Right cardiac atrium (tissue), 5 donors: Measurements from ENCODE around the gene HDAC10. TPM values are rescaled to one million over a fixed set of nuclear protein-coding genes. Genes with fewer than 3 reads are reported as not detected.

Source experiments
- ATAC-seq, 2 donors: fragments of 200-7000 bp; cut with Tn5 transposase; one replicate each; pipeline versions ENCODE4 v1.8.0 to v1.9.1; 2020; ENCODE audit warnings: moderate library complexity in 2 of 2, mild to moderate bottlenecking in 1 of 2
- DNase-seq, 3 donors: peaks; one replicate each; pipeline ENCODE4 v3.0.0-alpha.2; 2020
- H3K27ac ChIP-seq: one replicate; pipeline ENCODE4 v1.5.1; 2013; ENCODE audit warnings: mild to moderate bottlenecking, low read length, control low read depth, moderate library complexity
- H3K27me3 ChIP-seq: one replicate; pipeline ENCODE4 v1.6.1; 2013; ENCODE audit not compliant: control insufficient read depth, insufficient read depth
- H3K4me1 ChIP-seq: one replicate; pipeline ENCODE4 v1.6.1; 2013; ENCODE audit warnings: low read length; ENCODE audit not compliant: control insufficient read depth, insufficient read depth
- H3K4me3 ChIP-seq: one replicate; pipeline ENCODE4 v1.5.1; 2013; ENCODE audit warnings: low read length, control low read depth
- H3K9me3 ChIP-seq: one replicate; pipeline ENCODE4 v1.6.1; 2013; ENCODE audit warnings: low read length; ENCODE audit not compliant: control insufficient read depth
- WGBS: extraction: QIAGEN DNeasy Blood & Tissue Kit; methylation state at CpG from one replicate; pipeline ENCODE4 v1.1.7; 2013; 5-methylcytosine and 5-hydroxymethylcytosine counted together
- intact Hi-C, 4 donors: fragments of 100-400 bp; cut with DNase I; formaldehyde crosslinking; loops; one replicate each; pipeline versions ENCODE4 v1.11.0 to v1.14.0; 2022 to 2023
- polyA plus RNA-seq: library from polyadenylated mRNA; stranded (reverse); fragments of 200-250 nt; gene quantifications from one replicate; pipeline ENCODE4 v1.2.3, GENCODE V29; 2013
- total RNA-seq, 4 donors: library from RNA; stranded (reverse); fragmentation: NEBNext Ultra II Directional; extraction: Animal tissue kit (Norgen Biotek cat#: 25700); gene quantifications; one replicate each; pipeline ENCODE4 v1.2.1, GENCODE V29; 2021
- donor health status: healthy with polysubstance abuse.
- donor health status: DM: no; HTN: yes; CAD: no.
- donor health status: DM: no; HTN: no; CAD: no.
- donor health status: DM: no; HTN: yes; CAD: no; lungs with severe emphysema.
- donor health status: DM: yes; HTN: yes; CAD: no.

The HDAC10 gene
- total and polyA plus RNA-seq, 5 donors = 8.7 to 13.5 (median 11.6) TPM

DNA sequence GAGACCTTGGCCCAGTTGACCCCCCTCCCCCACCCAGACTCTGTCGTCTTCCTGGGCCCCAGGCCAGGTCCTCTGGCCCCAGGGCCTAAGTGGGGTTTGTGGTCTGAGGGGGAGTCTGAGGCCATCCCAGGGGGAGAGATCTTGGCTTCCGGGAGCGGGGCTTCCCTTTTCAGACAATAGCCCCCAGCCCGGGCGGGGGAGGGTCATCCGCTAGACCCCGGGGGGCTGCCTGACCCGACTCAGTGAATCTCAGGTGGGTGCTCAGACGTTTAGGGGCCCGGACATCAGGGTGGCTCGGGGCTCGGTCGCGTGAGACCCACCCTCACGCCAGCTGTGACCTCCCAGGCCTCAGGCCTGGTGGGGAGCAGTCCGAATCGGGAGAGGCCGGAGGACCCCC lies 18.5 kb upstream of the HDAC10 start:
- no peaks in the 10 kb centered on the region for H3K27me3 ChIP-seq
- intact Hi-C loops = no loop called here
- 20% methylated on average over 18 of the region's 18 CpGs for WGBS
- no peak for ATAC-seq
- no peaks in the 10 kb centered on the region for H3K9me3 ChIP-seq
- H3K4me1 ChIP-seq = no peaks in the 10 kb centered on the region
- no peak for DNase-seq
- H3K27ac ChIP-seq = no peak overlapping the region
- H3K4me3 ChIP-seq = peak overlapping the region; percentile 79

DNA sequence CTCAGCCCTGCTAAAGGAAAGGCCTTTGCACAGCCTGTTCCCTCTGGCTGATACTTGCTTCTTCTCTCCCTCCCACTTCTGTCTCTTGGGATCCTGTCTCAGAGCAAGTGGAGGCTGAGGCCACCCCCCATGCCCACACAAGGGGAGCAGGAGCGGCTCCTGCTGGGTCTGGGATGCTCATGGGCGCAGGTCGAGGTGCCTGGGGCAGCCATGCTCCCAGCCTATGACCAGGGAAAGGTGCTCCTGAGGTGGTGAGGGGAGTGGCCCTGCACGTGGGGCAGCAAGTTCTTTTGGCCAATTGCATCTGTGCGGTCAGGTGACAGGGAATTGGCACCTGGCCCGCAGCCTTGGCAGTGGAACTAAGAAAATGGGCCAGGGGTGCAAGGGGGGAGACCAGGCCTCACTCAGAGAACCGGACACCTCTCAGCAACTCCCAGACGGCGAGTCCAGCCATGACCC lies 17.6 kb upstream of the HDAC10 start:
- Histone ChIP-seq H3K4me1 (no peaks in the 10 kb centered on the region), H3K4me3 (no peak overlapping the region), H3K9me3 (no peaks in the 10 kb centered on the region), H3K27ac (no peak overlapping the region), H3K27me3 (no peaks in the 10 kb centered on the region)
- intact Hi-C loops = no loop called here
- 44% methylated on average over 9 of the region's 9 CpGs for WGBS
- DNase-seq = no peak
- no peak for ATAC-seq

DNA sequence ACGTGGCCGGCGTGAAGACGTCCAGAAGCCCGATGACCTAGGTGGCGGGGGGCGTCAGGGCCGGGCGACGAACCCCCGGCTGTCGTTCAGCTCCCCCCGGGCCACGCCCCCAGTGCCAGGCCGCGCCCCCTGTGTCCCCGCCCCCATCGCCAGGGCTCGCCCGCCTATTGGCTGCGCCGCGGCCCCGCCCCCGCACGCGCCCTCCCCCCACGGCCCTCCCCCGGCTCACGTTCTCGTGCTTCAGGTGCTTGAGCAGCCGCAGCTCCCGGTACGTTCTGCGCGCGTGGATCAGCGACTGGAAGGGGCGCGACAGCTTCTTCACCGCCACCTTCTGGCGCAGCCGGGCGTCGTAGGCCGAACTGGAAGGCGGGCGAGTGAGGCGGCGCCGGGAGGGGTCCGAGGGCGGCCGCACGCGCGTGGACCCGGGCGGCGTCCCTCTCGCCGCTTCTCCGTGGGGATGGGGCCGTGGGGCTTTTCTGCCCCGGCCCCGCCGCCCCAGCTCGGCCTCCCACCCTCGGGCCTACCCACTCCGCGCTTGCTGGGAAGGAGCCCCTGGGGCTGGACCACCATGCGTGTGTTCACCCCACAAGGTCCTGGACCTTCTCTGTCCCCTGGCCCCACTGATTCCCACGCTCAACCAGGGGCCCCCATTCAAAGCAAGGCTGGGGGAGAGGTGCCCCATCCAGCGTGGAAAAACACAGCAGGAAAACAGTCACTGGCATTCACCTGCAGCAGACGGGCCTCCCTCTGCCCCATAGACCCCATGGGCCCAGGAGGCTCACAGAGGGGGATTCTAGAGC lies 16.7 kb upstream of the HDAC10 start:
- WGBS = 19% methylated on average over 75 of the region's 75 CpGs
- Histone ChIP-seq H3K27me3 (no peaks in the 10 kb centered on the region), H3K4me1 (no peaks in the 10 kb centered on the region), H3K4me3 (peak overlapping the region; percentile 8), H3K27ac (no peak overlapping the region), H3K9me3 (no peaks in the 10 kb centered on the region)
- intact Hi-C loops = no loop called here
- peak; percentile 49 to 63 for ATAC-seq
- DNase-seq = peak; percentile 74 to 91 (median 86)

DNA sequence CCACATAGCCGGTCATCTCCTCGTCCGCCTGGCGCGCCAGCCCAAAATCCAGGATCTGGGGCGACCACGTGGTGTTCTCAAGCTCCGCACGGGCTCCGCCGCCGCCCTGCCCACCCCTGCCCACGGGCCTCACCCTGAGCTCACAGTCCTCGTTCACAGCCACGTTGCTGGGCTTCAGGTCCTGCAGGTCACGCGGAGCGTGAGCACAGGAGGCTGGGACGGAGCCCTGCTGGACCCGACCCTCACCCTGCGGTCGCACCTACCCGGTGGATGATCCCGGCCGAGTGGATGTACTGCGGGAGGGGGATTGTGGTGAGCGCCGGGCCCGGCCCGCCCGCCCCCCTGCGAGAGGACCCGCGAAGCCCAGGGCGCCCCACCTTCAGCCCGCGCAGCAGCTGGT lies 15.9 kb upstream of the HDAC10 start:
- Histone ChIP-seq H3K9me3 (no peaks in the 10 kb centered on the region), H3K27ac (no peak overlapping the region), H3K4me3 (no peak overlapping the region), H3K4me1 (no peaks in the 10 kb centered on the region), H3K27me3 (no peaks in the 10 kb centered on the region)
- 58% methylated on average over 37 of the region's 37 CpGs for WGBS
- no peak for ATAC-seq
- no peak for DNase-seq
- intact Hi-C loops = no loop called here

DNA sequence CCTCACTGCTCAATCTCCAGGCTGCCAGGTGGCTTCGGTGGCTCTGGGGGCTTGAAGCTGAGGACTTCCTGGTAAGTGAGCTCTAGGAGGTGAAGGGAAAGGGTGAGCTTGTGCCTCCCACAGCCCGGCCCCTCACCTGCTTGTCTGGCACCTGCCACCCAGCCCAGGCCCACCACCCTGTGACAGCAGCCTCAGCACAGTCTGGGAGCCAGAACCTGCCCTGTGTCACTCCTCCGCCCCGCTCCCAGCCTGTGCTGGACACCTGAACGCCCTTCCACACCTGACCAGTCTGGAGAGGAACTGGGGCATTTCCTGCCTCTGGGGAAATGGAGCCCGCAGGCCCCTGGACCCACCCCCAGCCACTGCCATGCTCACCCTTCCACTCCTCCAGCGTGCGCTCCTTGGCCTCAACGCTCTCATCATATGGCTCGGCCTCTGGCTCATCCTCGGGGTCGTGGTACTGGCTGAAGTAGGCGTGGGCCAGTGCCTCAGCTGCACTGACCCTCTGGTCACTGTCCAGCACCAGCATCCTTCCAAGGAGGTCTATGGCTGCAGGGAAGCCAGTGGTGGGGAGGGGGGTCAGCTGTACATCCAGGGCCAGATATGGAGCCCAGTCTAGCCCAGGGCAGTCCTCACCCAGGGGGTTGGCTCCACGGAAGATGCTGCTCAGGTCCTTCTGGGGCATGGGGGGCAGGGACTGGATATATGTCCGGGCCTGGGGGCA lies 14.0 kb upstream of the HDAC10 start:
- no peaks in the 10 kb centered on the region for H3K4me1 ChIP-seq
- no peak overlapping the region for H3K4me3 ChIP-seq
- intact Hi-C loops = loop anchor here in 1 of 4 donors (5.0 kb wide), 2 partner anchors 62 to 77 kb away; partner anchors contain the start of genes DENND6B and PPP6R2
- no peaks in the 10 kb centered on the region for H3K27me3 ChIP-seq
- no peak for DNase-seq
- 83% methylated on average over 15 of the region's 15 CpGs for WGBS
- ATAC-seq = no peak
- H3K27ac ChIP-seq = no peak overlapping the region
- H3K9me3 ChIP-seq = no peaks in the 10 kb centered on the region

- 90% methylated on average over 15 of the region's 15 CpGs for WGBS
- intact Hi-C loops = loop anchor here in 1 of 4 donors (5.0 kb wide), 2 partner anchors 63 to 78 kb away; partner anchors contain the start of genes DENND6B and PPP6R2
- Histone ChIP-seq H3K4me1 (no peaks in the 10 kb centered on the region), H3K9me3 (no peaks in the 10 kb centered on the region), H3K27ac (no peak overlapping the region), H3K27me3 (no peaks in the 10 kb centered on the region), H3K4me3 (no peak overlapping the region)
- DNase-seq = no peak
- ATAC-seq = no peak
Observed at GRCh38 chr22:50264104-50264745, 13.2 kb upstream of the HDAC10 start.

- H3K9me3 ChIP-seq = no peaks in the 10 kb centered on the region
- H3K4me3 ChIP-seq = no peak overlapping the region
- no peaks in the 10 kb centered on the region for H3K4me1 ChIP-seq
- no peak overlapping the region for H3K27ac ChIP-seq
- no peak for DNase-seq
- intact Hi-C loops = loop anchor here in 1 of 4 donors (5.0 kb wide), 2 partner anchors 64 to 79 kb away; partner anchors contain the start of genes DENND6B and PPP6R2
- no peak for ATAC-seq
- WGBS = 66% methylated on average over 9 of the region's 9 CpGs
- H3K27me3 ChIP-seq = no peaks in the 10 kb centered on the region
Observed at GRCh38 chr22:50262973-50263617, 12.0 kb upstream of the HDAC10 start.

- 70% methylated on average over 7 of the region's 7 CpGs for WGBS
- intact Hi-C loops = loop anchor here in 1 of 4 donors (5.0 kb wide), 2 partner anchors 65 to 80 kb away; partner anchors contain the start of genes DENND6B and PPP6R2
- Histone ChIP-seq H3K27me3 (no peaks in the 10 kb centered on the region), H3K4me3 (no peak overlapping the region), H3K4me1 (no peaks in the 10 kb centered on the region), H3K27ac (no peak overlapping the region), H3K9me3 (no peaks in the 10 kb centered on the region)
- no peak for ATAC-seq
- DNase-seq = no peak
Observed at GRCh38 chr22:50262460-50262911, 11.4 kb upstream of the HDAC10 start.

GRCh38 chr22:50261615-50262459 lies 10.8 kb upstream of the HDAC10 start, which contains the start of gene MAPK12:
Gene MAPK12, minus strand, starts transcription at chr22:50261683. Its CDS starts 174 bp downstream, at chr22:50261509.
- WGBS = 4% methylated on average over 61 of the region's 61 CpGs
- H3K27me3 ChIP-seq = no peaks in the 10 kb centered on the region
- H3K4me1 ChIP-seq = no peaks in the 10 kb centered on the region
- intact Hi-C loops = loop anchor here in 1 of 4 donors (5.0 kb wide), 2 partner anchors 65 to 80 kb away; partner anchors contain the start of genes DENND6B and PPP6R2
- DNase-seq (peak; percentile 54 to 83 (median 78)), ATAC-seq (peak; percentile 5 to 53)
- H3K27ac ChIP-seq = peak within 1 kb of the TSS; percentile 42
- H3K9me3 ChIP-seq = no peaks in the 10 kb centered on the region
- H3K4me3 ChIP-seq = peak within 1 kb of the TSS; percentile 68
